Activated T-cell treated with anti-CD3 and anti-CD28 coated beads for 48 hours (primary cell): ENCODE results near the gene FAM216B.
"Not testable (repeated sequence)": the region's sequence is repeated elsewhere in the genome, so short reads cannot be mapped to it uniquely, and the experiment has no call there.

ENCODE experiments used
- DNase-seq: peaks from one replicate; pipeline ENCODE4 v3.0.0-alpha.2; 2020; ENCODE audit warnings: low read depth

FAM216B gene

DNA sequence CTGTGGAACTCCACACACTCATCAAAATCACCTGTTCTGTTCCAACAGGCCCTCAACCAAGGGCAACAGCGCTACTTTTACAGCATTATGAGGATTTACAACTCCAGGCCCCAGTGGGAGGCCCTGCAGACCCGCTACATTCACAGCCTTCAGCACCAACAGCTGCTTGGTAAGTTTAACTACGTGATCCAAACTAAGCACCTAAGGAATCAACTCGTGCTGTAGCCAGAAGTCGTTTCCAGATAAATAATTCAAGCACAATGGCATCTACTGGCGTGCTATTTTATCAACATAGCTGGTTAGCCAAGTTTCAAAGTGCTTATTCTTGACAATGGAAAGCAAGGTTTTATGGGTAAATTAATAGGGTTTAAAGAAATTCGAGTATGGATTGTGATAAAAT, 5.3 kb downstream of the FAM216B start:
- DNase-seq = no peak

DNA sequence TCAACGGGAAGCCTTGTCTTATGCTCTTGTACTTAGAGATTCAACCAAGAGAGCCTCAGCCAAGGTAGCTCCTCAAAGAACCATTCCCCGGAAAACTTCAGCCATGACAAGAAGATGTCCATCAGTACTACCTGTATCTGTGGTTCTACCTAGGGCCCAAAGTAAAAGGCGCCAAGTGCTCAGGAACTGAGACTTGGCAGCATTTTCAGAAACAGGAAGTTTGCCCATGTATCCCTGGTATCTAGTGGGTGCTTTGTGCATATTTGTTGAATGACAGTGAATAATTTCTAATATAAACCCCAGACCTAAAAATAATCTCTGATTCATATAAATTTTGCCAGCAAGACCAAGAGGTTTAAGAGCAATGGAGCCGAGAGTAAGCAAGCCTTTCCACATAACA, 7.2 kb downstream of the FAM216B start:
- no peak for DNase-seq

- DNase-seq = no peak
Observed at GRCh38 chr13:42792154-42792553, 10.8 kb downstream of the FAM216B start.

DNA sequence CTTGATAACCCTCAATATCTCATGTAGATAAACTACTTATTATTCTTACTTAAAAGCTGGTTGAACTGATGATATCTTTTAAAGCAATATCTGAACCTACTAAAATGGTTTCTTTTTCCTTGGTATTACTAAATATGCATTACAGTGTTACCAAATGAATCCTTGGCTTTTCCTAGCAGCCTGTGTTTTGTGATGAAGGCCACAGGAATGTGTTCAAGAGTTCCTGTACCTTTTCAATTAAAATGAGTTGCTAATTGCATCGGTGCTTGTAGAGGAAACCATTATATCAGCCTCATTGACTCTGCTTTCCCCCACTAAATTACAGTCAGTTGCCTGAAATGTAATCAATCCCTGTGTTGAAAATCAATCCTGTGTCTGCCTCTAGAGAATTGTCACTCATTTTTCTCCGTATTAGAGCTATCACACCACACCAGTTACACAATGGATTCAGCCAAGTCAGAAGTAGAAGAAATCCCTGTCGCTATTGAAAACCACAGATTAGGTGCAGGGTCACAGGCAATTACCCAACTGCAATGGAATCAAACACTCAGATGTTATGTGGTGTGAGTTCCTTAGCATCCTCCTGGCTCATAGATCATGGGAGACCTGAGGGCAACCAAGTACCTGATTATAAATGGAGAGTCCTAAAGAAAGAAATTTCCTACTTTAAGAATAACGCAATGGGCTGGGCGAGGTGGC, 13.3 kb downstream of the FAM216B start:
- no peak for DNase-seq

DNA sequence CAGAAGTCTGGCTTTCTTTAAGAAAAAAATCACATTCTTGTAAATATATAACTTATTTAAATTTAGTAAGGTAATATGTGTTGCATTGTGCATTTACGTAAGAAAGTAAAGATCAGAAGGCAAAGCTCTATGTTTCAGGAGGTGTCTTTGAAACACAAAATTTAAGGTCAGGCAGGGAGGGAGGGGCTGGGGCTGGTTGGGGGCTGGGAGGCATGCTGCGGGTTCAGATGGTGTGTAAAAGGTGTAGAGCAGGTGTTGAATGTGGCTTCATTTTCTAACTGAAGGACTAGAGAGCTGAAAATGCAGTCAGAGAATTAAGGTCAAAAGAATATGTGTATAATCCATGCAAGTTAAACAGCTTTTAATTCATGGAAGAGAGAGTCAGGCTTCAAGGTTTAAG, 14.3 kb downstream of the FAM216B start:
- DNase-seq = no peak

DNA sequence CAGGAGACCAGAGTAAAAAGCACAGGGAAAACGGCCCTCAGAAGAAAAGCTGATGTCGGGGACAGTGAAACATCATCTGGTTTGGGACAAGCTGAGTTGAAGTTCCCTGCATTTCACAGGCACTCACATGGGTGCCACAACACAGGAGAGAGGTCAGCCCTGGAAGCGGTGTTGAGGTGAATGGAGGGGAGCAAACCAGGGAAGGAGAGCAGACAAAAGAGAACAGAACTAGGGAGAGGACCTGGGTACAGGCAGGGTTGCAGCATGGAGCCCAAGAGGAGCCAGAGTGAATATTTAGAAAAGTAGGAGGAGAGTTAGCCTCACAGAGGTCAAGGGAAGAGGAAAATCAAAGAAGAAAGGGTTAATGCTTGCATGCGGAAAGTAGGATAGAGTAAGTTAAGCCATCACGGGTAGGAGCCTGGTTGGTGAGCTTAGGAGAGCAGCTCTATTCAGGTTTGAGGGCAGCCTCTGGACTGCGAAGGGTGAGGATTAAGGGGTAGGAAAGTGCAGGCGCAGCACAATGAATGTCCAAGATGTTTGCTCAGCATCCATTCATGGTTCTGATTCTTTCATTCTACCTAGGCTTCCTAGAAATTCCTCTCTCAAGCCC, 15.5 kb downstream of the FAM216B start:
- no peak for DNase-seq

GRCh38 chr13:42798118-42798517, 16.7 kb downstream of the FAM216B start:
- no peak for DNase-seq

DNA sequence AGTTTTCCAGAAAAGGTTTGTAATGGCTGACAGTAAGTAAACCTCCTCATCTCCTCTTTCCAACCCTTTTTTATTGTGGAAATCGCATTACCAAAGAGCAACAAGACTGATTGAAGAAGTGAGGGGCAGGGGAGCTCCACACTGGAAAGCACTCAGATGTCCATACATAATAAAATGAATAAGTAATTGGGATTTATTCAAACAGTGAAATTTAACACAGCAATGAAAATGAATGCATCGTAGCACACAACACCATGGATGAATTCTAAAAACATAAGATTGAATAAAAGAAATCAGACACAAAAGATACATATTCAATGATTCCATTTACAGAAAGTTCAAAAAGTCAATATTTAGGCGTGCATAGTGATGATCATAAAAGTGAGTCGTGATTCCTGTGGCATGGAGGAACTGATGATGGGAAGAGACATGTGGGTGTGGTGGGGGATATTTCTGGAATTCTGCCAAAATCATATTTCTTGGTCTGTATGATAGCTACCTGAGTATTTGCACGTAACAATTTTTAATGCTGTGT, 18.8 kb downstream of the FAM216B start:
- no peak for DNase-seq

DNA sequence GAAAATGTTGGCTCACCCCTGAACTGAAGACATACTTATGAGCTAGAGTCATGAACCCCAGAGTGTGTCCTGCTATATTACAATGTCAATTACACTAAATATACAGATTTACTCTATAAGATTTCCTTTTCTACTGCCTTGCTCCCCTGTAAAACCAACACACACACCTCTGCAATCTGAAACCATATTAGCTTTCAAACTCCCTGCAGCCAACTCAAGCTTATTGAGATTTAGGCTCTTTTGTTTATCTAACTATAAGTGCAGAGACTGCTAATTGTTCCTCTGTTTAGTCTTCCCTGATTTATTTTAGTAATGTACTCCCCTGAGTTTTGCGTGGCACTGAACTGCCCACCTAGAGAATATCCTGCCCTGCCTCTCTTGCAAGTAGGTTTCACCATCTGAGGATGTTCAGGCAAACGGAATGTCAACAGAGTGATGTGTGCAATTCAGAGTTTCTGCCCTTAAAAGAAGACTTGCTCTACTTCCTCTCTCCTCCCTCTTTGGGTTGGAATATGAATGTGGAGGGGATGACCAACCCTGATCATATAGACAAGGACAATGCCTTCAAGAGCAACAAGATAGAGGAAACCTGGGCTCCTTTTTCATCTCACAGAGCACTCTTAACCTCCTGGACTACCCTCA, 22.3 kb downstream of the FAM216B start:
- no peak for DNase-seq

DNA sequence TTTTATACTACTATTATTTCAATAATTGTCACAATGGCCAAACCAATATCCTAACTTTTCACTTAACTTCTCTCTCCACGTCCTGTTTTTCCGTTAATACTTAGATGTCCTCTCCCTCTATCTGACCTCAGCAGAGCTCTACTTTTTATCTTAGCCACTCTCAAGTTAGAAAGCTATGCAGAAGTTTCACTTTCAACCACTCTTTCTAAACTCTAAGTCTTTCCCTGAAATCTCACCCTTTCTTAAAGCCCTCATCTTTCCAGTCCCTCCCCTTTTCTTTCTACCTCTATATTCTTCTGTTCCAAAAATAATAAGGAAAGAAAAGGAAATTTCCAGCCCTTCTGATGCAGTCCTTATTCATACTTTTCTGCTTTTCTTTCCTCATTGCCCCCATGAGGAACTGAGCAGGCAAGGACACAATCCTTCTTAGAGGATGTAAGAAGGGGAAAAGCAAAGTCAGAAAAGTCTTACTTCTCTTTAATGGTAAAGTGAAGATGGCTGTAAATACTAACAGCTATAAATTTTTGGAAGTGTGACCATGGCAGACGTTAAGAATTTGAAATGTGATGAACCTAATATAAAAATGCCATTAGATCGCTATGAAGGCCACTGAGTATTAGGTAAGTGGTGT, 23.0 kb downstream of the FAM216B start:
- no peak for DNase-seq

- no peak for DNase-seq
Observed at GRCh38 chr13:42807241-42807640, 25.9 kb downstream of the FAM216B start.

DNA sequence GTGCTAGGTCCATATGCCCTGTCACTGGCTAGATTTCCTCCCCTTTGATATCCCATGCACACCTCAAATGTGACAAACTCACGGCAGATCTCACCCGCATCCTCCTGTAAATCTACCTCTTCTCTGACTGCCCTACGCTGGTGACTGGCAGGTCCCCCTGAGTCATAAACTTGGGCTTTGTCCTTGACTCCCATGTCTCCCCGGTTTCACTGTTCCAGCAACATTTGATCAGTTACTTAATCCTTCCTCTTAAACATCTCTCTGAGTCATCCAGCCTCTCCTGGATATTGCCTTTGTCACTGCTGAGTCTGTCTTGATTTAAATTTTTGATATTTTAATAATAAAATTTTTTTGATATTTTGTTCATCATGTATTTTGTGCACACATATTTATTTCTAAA, 26.5 kb downstream of the FAM216B start:
- DNase-seq = no peak

DNA sequence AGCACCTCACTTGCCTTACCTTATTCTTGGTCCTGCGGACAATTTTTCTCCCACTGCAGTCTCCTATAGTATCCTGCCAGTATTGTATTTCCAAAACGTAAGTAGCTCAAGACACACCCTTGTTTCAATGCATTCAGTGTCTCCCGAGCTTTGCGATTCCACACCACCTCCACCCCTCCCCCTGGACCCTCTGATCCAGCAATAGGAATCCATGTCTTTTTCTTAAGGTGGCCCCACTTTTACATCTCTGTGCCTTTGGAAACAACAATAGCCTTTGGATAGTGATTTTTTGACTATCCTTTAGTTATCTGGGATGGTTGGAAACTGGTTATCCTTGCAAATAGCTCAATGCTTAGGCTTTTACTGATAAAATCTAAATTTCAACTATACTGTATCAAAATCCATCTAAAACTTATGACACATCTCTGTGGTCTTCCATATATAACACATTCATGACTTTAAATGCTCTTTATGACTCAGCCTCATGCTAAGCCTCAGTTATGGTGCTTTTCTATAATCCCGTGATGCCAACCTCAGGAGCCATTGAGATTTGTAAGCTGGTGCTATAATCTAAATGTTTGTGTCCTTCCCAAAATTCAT, 27.1 kb downstream of the FAM216B start:
- no peak for DNase-seq

DNA sequence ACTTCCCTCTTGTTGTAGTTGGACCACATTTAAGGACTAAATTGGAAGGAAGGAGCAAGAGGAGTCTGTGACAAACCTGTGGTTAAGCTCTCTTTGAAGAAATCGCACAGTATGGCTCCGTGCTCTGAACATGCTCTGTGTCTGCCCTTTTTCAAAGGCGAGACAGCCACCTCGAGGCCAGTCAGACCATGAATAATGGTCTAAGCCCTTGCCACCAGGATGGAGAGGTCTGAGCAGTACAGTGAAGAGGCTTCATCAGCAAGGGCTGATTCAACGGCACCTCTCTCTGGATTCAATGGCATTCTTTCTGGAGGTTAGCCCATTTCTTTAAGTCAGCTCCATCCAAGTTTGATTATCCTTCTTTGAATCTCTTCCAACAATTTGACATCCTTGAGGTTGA, 30.9 kb downstream of the FAM216B start:
- no peak for DNase-seq

- no peak for DNase-seq
Observed at GRCh38 chr13:42814868-42815267, 33.5 kb downstream of the FAM216B start.

DNA sequence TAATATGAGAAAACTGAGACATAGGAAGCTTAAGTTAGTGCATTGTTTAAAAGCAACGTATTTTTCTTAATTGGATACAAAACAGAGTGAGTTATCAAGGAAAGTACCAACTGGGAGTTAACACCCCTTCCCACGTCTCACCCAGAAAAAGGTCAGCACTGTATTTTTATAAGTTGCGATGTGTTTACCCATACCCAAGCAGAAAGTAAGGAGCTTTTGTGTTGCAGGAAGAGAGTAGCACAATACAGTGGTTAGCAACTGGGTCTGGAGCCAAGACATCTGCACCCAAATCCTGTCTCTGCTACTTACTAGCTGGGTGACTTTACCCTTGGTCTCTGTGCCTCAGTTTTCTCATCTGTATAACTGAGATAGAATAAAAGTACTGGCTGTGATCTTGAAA, 34.3 kb downstream of the FAM216B start:
- no peak for DNase-seq

GRCh38 chr13:42816538-42816937, 35.2 kb downstream of the FAM216B start:
- no peak for DNase-seq

DNA sequence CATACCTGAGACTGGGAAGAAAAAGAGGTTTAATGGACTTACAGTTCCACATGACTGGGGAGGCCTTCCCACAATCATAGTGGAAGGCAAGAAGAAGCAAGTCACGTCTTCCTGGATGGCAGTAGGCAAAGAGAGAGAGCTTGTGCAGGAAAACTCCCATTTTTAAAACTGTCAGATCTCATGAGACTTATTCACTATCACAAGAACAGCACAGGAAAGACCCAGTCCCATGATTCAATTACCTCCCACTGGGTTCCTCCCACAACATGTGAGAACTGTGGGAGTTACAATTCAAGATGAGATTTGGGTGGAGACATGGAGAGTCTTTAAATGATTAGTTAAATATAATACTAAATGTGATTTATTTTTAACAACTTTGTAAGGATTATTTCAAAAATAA, 38.3 kb downstream of the FAM216B start:
- DNase-seq = not testable (repeated sequence)

- no peak for DNase-seq
Observed at GRCh38 chr13:42820451-42820850, 39.1 kb downstream of the FAM216B start.

GRCh38 chr13:42821437-42821836, 40.1 kb downstream of the FAM216B start:
- DNase-seq = no peak

DNA sequence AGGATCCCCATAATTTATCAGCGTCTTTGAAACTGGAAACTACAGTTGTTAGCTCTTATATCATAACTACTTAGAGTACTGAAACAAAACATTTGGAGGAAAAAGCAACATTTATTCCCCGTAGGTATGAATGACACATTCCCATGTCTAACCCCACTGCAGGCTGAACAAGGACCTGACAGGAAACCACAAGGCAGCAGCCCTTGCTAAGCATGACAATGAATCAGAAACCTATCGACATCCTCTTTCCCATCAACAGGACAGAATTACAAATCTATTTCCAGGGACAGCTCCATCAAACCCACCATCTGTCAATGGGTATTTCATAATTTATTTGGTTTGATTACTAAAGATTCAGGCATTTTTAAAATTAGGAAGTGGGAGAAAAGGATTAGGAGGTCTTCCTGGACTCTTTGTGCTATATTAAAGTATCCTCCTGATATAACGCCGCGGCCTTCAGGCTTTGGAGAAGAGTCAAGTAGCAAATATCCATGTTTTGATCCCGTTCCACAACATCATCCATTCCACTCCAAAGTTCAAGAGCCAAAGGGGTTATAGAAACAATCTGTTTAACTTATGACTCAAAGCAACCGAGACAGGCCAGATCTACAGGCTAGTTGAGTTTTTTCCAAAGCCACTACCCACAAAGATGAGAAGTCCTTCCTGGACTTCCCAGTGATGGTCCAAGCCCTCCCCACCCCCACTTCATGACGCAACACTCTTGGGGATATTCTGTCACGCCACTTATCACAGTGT, 51.1 kb downstream of the FAM216B start:
- no peak for DNase-seq

DNA sequence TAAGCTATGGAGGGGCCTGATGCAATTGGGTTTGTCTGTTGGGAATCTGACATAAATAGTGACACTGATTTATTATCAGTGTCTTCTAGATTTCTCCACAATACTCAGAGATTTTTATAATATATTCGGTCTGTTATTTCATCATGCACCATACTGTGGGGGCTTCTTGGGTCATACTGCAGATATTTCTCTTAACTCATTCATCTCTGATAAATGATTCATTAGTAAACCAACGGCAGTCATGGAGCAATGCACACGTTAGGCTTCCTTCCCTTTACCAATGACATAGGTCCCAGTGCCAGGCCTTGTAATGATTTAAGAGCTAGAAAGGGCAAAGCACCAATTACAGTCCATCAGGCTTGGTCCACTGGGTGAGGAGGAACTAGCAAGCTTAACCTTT, 53.6 kb downstream of the FAM216B start:
- DNase-seq = no peak
